K562 (cell line): ENCODE data around the gene IL4R. TPM values are rescaled to one million over a fixed set of nuclear protein-coding genes. Genes with fewer than 3 reads are reported as not detected.

ENCODE experiments used
- ATAC-seq: fragments of 200-7000 bp; cut with Tn5 transposase; 3 replicates; pipeline ENCODE4 v1.9.1; 2020; ENCODE audit warnings: moderate library complexity
- BruUV-seq: library from RNA; stranded (reverse); fragments of 400-500 nt; replicated peaks from 2 replicates; lab custom pipeline; 2021; lab: Mats Ljungman, UMichigan
- CTCF ChIA-PET: fragments of 300-600 bp; formaldehyde crosslinking; extraction: SDS; loops from one replicate; lab custom pipeline; 2021; ENCODE audit warnings: low intra/inter-chr PET ratio; lab: Yijun Ruan, JAX
- POLR2A ChIA-PET: fragments of 300-600, 350-650 bp; sonication (Branson Sonifier 250); formaldehyde crosslinking; extraction: SDS; loops from one replicate; lab custom pipeline; 2021; ENCODE audit warnings: antibody characterized with exemption, inconsistent platforms; lab: Yijun Ruan, JAX
- DNase-seq, 4 experiments: peaks; one replicate each; pipeline versions ENCODE4 v3.0.0 to v3.0.0-alpha.2; 2011 to 2018; ENCODE audit warnings: low spot score in 3 of 4, mixed read lengths in 3 of 4; ENCODE audit errors: extremely low read depth in 1 of 4
- FAIRE-seq: peaks from 2 replicates; lab custom pipeline; 2011; peaks lifted over from hg19 to GRCh38; lab: Jason Lieb, UNC
- H2AFZ ChIP-seq: 2 replicates; pipeline ENCODE4 v1.6.0; 2011; ENCODE audit warnings: low read depth, low read length, control low read depth, inconsistent platforms
- H3K27ac ChIP-seq: fragments of 200-600 bp; 3 replicates; pipeline ENCODE4 v1.8.0; 2011; ENCODE audit warnings: low read depth, mild to moderate bottlenecking, control low read depth, inconsistent platforms, low read length, moderate library complexity, mixed read lengths; ENCODE audit errors: extremely low read depth
- H3K27me3 ChIP-seq, 2 experiments: fragments of 300-600 bp in 1 of 2; 2 replicates in 1 of 2; 3 replicates in 1 of 2; pipeline versions ENCODE4 v1.6.0 to v1.8.0; 2011; ENCODE audit warnings: inconsistent platforms in 2 of 2, low read length in 2 of 2, mild to moderate bottlenecking in 1 of 2, mixed read lengths in 1 of 2, moderate library complexity in 1 of 2; ENCODE audit not compliant: control insufficient read depth in 2 of 2, insufficient read depth in 2 of 2
- H3K36me3 ChIP-seq: fragments of 300-600 bp; 3 replicates; pipeline ENCODE4 v1.8.0; 2011; ENCODE audit warnings: mild to moderate bottlenecking, low read length, inconsistent platforms; ENCODE audit not compliant: control insufficient read depth, insufficient read depth
- H3K4me1 ChIP-seq, 2 experiments: fragments of 200-600 bp in 1 of 2; replicated peaks in 1 of 2; 2 replicates in 1 of 2; 3 replicates in 1 of 2; pipeline versions ENCODE4 v1.5.1 to v1.8.0; 2011; ENCODE audit warnings: inconsistent platforms in 2 of 2, low read length in 2 of 2, mild to moderate bottlenecking in 1 of 2, mixed read lengths in 1 of 2, moderate library complexity in 1 of 2; ENCODE audit not compliant: control insufficient read depth in 2 of 2, insufficient read depth in 2 of 2
- H3K4me2 ChIP-seq: 2 replicates; pipeline ENCODE4 v1.6.1; 2011; ENCODE audit warnings: low read length, control low read depth, inconsistent platforms, mixed read lengths; ENCODE audit not compliant: insufficient read depth
- H3K4me3 ChIP-seq: fragments of 200-600 bp; sonication (generic), shearing (Covaris generic); 2 replicates; pipeline ENCODE4 v1.5.1; 2016; ENCODE audit warnings: control low read depth, inconsistent platforms
- H3K79me2 ChIP-seq: fragments of 200-600 bp; 3 replicates; pipeline ENCODE4 v1.8.0; 2011; ENCODE audit warnings: low read length, inconsistent platforms; ENCODE audit not compliant: control insufficient read depth, insufficient read depth
- H3K9ac ChIP-seq, 2 experiments: 2 replicates each; pipeline versions ENCODE4 v1.6.0 to v1.6.1; 2011; ENCODE audit warnings: low read depth in 2 of 2, low read length in 2 of 2, control low read depth in 1 of 2, inconsistent platforms in 1 of 2, mild to moderate bottlenecking in 1 of 2, mixed read lengths in 1 of 2; ENCODE audit not compliant: insufficient read depth in 1 of 2
- H3K9me1 ChIP-seq: one replicate; pipeline ENCODE4 v1.6.0; 2011; ENCODE audit warnings: inconsistent platforms, mild to moderate bottlenecking, low read length, moderate library complexity; ENCODE audit not compliant: control insufficient read depth, insufficient read depth
- H3K9me3 ChIP-seq: replicated peaks from 2 replicates; pipeline ENCODE4 v1.5.1; 2011; ENCODE audit warnings: low read depth, low read length, inconsistent platforms; ENCODE audit not compliant: control insufficient read depth, insufficient read depth
- H4K20me1 ChIP-seq: replicated peaks from 2 replicates; pipeline ENCODE4 v1.6.1; 2011; ENCODE audit warnings: low read length, inconsistent platforms, mixed read lengths; ENCODE audit not compliant: control insufficient read depth, insufficient read depth
- CAMTA2 ChIP-seq: fragments of 250-450 bp; sonication (Bioruptor Pico); conservative IDR thresholded peaks from 2 replicates; pipeline ENCODE4 v1.5.1; 2022
- CHD7 ChIP-seq: fragments of 200-600 bp; sonication (generic); IDR thresholded peaks from one replicate; pipeline ENCODE4 v1.6.1; 2012; ENCODE audit warnings: mild to moderate bottlenecking, low read depth, low read length, inconsistent platforms
- SRF ChIP-seq, 2 experiments: fragments of 250-450, 450-650 bp in 1 of 2; sonication (Bioruptor Pico) in 1 of 2; sonication (generic) in 1 of 2; formaldehyde crosslinking; IDR thresholded peaks; 2 replicates each; pipeline versions ENCODE4 v1.5.0 to v1.5.1; 2020 to 2022; ENCODE audit warnings: mild to moderate bottlenecking in 1 of 2, missing genetic modification reagents in 1 of 2
- TAF9B ChIP-seq: fragments of 450-650 bp; IDR thresholded peaks from 2 replicates; pipeline ENCODE4 v1.6.1; 2018; ENCODE audit warnings: mild to moderate bottlenecking; ENCODE audit not compliant: partially characterized antibody
- WGBS: fragments of 100-300 bp; shearing (Covaris generic); methylation state at CpG from one replicate; pipeline ENCODE4 v1.1.6; 2016; ENCODE audit warnings: low coverage, mixed read lengths; ENCODE audit not compliant: insufficient coverage; ENCODE audit errors: missing lambda C conversion rate; 5-methylcytosine and 5-hydroxymethylcytosine counted together
- in situ Hi-C: fragments of 300-500 bp; cut with MboI; formaldehyde crosslinking; loops from 4 replicates; pipeline ENCODE4 v1.15.0; 2018; ENCODE audit warnings: inconsistent platforms, mixed read lengths
- intact Hi-C: fragments of 100-400 bp; cut with micrococcal nuclease; formaldehyde crosslinking; loops from 2 replicates; pipeline ENCODE4 v1.14.2; 2022
- polyA plus RNA-seq, 8 experiments: library from polyadenylated mRNA; depleted of rRNA in 4 of 8; stranded (reverse) in 5 of 8; unstranded in 3 of 8; fragments of >200 nt; fragmentation: Nextera tagmentation in 2 of 8; fragmentation: Illumina TruSeq in 1 of 8; extraction: Ambion mirVana in 2 of 8; extraction: Trizol in 1 of 8; gene quantifications; 2 replicates each; pipeline versions ENCODE4 v1.2.1 to v1.2.3, GENCODE V29; 2011 to 2014; ENCODE audit warnings: inconsistent platforms in 1 of 8, missing spikeins in 1 of 8
- total RNA-seq, 7 experiments: library from RNA; depleted of rRNA in 6 of 7; stranded (reverse); fragments of >200 nt in 6 of 7; fragmentation: Illumina TruSeq in 2 of 7; extraction: Trizol in 2 of 7; gene quantifications; 2 replicates each; pipeline versions ENCODE4 v1.2.1 to v1.2.3, GENCODE V29; 2011 to 2021; ENCODE audit warnings: low replicate concordance in 1 of 7
- TF ChIP-seq, protein P1 (sequence below): IDR thresholded peaks from 2 replicates; pipeline ENCODE4 v1.6.1; 2012; ENCODE audit warnings: low read depth, low read length, improper control_type of control experiment, borderline replicate concordance

Gene IL4R
- total and polyA plus RNA-seq, 9 of the 15 experiments (the other 6 are each of a cell fraction or from before 2014, with no cell fraction given) = 0.17 to 5.8 (median 3.3) TPM

GRCh38 chr16:27398894-27399853 lies 85.4 kb downstream of the IL4R start:
- ChIA-PET CTCF (no interaction called here), POLR2A (no interaction called here)
- peaks cover 0 to 7% of the 10 kb centered on the region in 2 experiments; a peak in 3 of 5 replicates for H3K4me1 ChIP-seq
- H3K36me3 ChIP-seq = no peaks in the 10 kb centered on the region
- peaks cover 4% of the 10 kb centered on the region; the same call in 1 of the 2 replicates for H4K20me1 ChIP-seq
- in situ Hi-C loops (no loop called here), intact Hi-C loops (no loop called here)
- WGBS = 35% methylated on average over 8 of the region's 8 CpGs
- no peak overlapping the region for H3K4me2 ChIP-seq
- H2AFZ ChIP-seq = peak overlapping the region; percentile 37
- no peak overlapping the region for H3K9ac ChIP-seq
- BruUV-seq = no TSS peak
- H3K27me3 ChIP-seq = peaks cover 19 to 32% of the 10 kb centered on the region in 2 experiments
- H3K79me2 ChIP-seq = no peaks in the 10 kb centered on the region
- H3K9me1 ChIP-seq = peaks cover 2% of the 10 kb centered on the region
- H3K9me3 ChIP-seq = no peaks in the 10 kb centered on the region
- ATAC-seq (peak; percentile 70), FAIRE-seq (peak; percentile 46), DNase-seq (peak in 1 of 4 experiments; percentile 6)
- H3K27ac ChIP-seq = no peak overlapping the region
- H3K4me3 ChIP-seq = no peak overlapping the region
- TF ChIP-seq CAMTA2 (CRISPR knock-in tag) (no peak), CHD7 (no peak), TAF9B (no peak), SRF (CRISPR knock-in tag; IDR thresholded peaks at IDR 0.05) (no peak)
- TF ChIP-seq, protein P1, sequence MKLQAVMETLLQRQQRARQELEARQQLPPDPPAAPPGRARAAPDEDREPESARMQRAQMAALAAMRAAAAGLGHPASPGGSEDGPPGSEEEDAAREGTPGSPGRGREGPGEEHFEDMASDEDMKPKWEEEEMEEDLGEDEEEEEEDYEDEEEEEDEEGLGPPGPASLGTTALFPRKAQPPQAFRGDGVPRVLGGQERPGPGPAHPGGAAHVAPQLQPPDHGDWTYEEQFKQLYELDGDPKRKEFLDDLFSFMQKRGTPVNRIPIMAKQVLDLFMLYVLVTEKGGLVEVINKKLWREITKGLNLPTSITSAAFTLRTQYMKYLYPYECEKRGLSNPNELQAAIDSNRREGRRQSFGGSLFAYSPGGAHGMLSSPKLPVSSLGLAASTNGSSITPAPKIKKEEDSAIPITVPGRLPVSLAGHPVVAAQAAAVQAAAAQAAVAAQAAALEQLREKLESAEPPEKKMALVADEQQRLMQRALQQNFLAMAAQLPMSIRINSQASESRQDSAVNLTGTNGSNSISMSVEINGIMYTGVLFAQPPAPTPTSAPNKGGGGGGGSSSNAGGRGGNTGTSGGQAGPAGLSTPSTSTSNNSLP = no peak
